Esophagus squamous epithelium (tissue), 4 donors: ENCODE measurements around the gene ADAMTS2.

Experiments used
- CTCF ChIP-seq, 6 experiments: fragments of 450-650 bp in 4 of 6; fragments of 200-600 bp in 2 of 6; sonication (generic) in 2 of 6; IDR thresholded peaks; one replicate each; pipeline ENCODE4 v1.5.1; 2016 to 2019; ENCODE audit warnings: antibody characterized with exemption in 6 of 6, mild to moderate bottlenecking in 4 of 6, moderate library complexity in 4 of 6
- POLR2A ChIP-seq, 4 donors: fragments of 450-650 bp; IDR thresholded peaks; one replicate each; pipeline ENCODE4 v1.6.1; 2017; ENCODE audit warnings: antibody characterized with exemption in 4 of 4, mild to moderate bottlenecking in 4 of 4, moderate library complexity in 3 of 4

- TF ChIP-seq CTCF (IDR thresholded peaks at IDR 0.05) (no peak), POLR2A (IDR thresholded peaks at IDR 0.05) (no peak)
Observed at GRCh38 chr5:179354305-179354882, 9.1 kb upstream of the ADAMTS2 start.
